Gastroesophageal sphincter (tissue), 4 donors: Measurements from ENCODE around the gene SNX18. TPM values are rescaled to one million over a fixed set of nuclear protein-coding genes. Genes with fewer than 3 reads are reported as not detected.

Experiments used
- ATAC-seq: fragments of 150-250 bp; one replicate; pipeline ENCODE4 v1.9.1; 2016; ENCODE audit warnings: mild to moderate bottlenecking, moderate library complexity
- H3K27ac ChIP-seq, 4 donors: fragments of 200-600 bp; sonication (generic) in 3 of 4; 1 replicate in 3 of 4; 2 replicates in 1 of 4; pipeline ENCODE4 v1.5.1; 2016 to 2019
- H3K27me3 ChIP-seq: fragments of 200-600 bp; sonication (generic); one replicate; pipeline ENCODE4 v1.5.1; 2019
- H3K36me3 ChIP-seq, 2 donors: fragments of 200-600 bp; sonication (generic); one replicate each; pipeline ENCODE4 v1.5.1; 2019; ENCODE audit warnings: control low read depth in 1 of 2
- H3K4me1 ChIP-seq, 3 donors: fragments of 200-600 bp; sonication (generic); 1 replicate in 2 of 3; 2 replicates in 1 of 3; pipeline ENCODE4 v1.5.1; 2016 to 2019; ENCODE audit warnings: control low read depth in 2 of 3
- H3K4me3 ChIP-seq, 2 donors: fragments of 200-600 bp; sonication (generic); one replicate each; pipeline ENCODE4 v1.5.1; 2019; ENCODE audit warnings: mild to moderate bottlenecking in 1 of 2, moderate library complexity in 1 of 2
- H3K9me3 ChIP-seq, 3 donors: fragments of 200-600 bp; sonication (generic); one replicate each; pipeline ENCODE4 v1.5.1; 2017 to 2019; ENCODE audit warnings: control low read depth in 2 of 3
- EP300 ChIP-seq: sonication (generic); formaldehyde crosslinking; IDR thresholded peaks from one replicate; pipeline ENCODE4 v1.6.1; 2017; ENCODE audit warnings: antibody characterized with exemption, mild to moderate bottlenecking
- POLR2A ChIP-seq, 2 donors: fragments of 450-650 bp; IDR thresholded peaks; one replicate each; pipeline ENCODE4 v1.6.1; 2017; ENCODE audit warnings: antibody characterized with exemption in 2 of 2, mild to moderate bottlenecking in 2 of 2, moderate library complexity in 1 of 2
- POLR2AphosphoS5 ChIP-seq: sonication (generic); formaldehyde crosslinking; IDR thresholded peaks from one replicate; pipeline ENCODE4 v1.6.1; 2017; ENCODE audit warnings: antibody characterized with exemption
- WGBS, 2 donors: methylation state at CpG; one replicate each; pipeline ENCODE4 v1.1.5; 2018; ENCODE audit warnings: low coverage in 1 of 2; 5-methylcytosine and 5-hydroxymethylcytosine counted together
- total RNA-seq, 4 donors: library from RNA; depleted of rRNA; stranded (reverse); fragments of >200 nt; gene quantifications; one replicate each; pipeline ENCODE4 v1.1.0, GENCODE V29; 2016
- TF ChIP-seq, protein P1 (sequence below), 4 experiments: fragments of 200-600 bp in 2 of 4; fragments of 450-650 bp in 2 of 4; sonication (generic) in 1 of 4; IDR thresholded peaks; one replicate each; pipeline ENCODE4 v1.5.1; 2017 to 2019; ENCODE audit warnings: antibody characterized with exemption in 4 of 4, mild to moderate bottlenecking in 2 of 4, moderate library complexity in 2 of 4

The SNX18 gene
- total RNA-seq, 4 donors from 2014 or later, result 34.9 to 65.7 (median 49.2) TPM

DNA sequence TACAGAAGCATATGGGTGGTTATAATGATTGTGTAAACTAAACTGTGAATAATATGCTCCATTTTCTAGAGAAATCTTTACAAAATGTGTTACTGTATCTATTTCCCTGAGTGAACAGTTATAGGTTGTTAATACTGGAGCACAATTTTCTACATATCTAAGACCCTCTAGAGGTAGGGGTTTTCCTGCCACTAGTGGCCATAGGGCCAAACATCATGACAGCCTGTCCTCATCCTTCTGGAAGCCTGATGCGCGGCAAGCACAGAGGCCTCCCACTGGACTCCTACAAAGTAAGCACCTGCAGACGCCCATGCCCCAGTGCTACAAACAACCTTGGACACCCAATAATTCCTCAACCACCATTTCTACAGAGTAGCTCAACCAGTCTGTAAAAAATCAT, 1.9 kb upstream of the SNX18 start:
- Histone ChIP-seq H3K9me3 (no peaks in the 10 kb centered on the region), H3K27me3 (no peaks in the 10 kb centered on the region), H3K36me3 (peaks cover 0 to 3% of the 10 kb centered on the region in 2 donors), H3K27ac (no peak overlapping the region), H3K4me3 (no peak overlapping the region), H3K4me1 (peaks cover 0 to 31% (median 7%) of the 10 kb centered on the region in 3 donors)
- ATAC-seq, result no peak
- TF ChIP-seq POLR2AphosphoS5 (no peak), POLR2A (IDR thresholded peaks at IDR 0.05) (no peak), EP300 (no peak)
- TF ChIP-seq, protein P1, sequence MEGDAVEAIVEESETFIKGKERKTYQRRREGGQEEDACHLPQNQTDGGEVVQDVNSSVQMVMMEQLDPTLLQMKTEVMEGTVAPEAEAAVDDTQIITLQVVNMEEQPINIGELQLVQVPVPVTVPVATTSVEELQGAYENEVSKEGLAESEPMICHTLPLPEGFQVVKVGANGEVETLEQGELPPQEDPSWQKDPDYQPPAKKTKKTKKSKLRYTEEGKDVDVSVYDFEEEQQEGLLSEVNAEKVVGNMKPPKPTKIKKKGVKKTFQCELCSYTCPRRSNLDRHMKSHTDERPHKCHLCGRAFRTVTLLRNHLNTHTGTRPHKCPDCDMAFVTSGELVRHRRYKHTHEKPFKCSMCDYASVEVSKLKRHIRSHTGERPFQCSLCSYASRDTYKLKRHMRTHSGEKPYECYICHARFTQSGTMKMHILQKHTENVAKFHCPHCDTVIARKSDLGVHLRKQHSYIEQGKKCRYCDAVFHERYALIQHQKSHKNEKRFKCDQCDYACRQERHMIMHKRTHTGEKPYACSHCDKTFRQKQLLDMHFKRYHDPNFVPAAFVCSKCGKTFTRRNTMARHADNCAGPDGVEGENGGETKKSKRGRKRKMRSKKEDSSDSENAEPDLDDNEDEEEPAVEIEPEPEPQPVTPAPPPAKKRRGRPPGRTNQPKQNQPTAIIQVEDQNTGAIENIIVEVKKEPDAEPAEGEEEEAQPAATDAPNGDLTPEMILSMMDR (IDR thresholded peaks at IDR 0.05), result no peak
- WGBS, 2 donors, result 86 to 94% methylated on average over 3 of the region's 3 CpGs

DNA sequence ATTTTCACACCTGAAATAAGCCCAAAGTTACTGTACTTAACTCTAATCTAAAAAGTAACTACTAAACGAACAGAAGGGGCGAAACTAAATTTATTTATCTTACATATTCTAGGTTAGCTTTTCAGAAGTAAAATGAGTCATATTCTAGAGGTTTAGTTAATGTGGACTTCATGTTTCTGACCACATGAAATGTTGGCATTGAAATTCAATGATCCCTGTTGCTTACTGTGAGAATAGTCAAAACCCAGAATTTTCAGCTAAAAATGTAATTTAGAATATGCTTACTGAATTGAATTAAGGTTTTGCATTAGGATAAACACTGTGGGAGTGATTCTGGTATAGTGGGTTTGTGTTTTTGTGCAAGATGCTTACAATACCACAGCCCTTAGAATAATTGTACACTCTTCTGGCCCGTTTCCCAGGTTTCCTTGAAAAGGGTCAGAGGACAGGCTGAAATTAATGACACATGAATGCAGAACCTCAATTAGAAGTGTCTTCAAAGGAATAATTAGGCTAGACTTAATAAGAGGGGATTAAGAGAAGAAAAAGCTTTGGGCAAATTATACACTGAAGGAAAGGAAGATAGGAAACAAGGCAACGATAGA, 1.4 kb upstream of the SNX18 start:
- H3K27me3 ChIP-seq, result no peaks in the 10 kb centered on the region
- H3K27ac ChIP-seq, result no peak overlapping the region
- no peaks in the 10 kb centered on the region for H3K9me3 ChIP-seq
- ATAC-seq, result no peak
- H3K36me3 ChIP-seq, result peaks cover 0 to 3% of the 10 kb centered on the region in 2 donors
- no peak overlapping the region for H3K4me3 ChIP-seq
- TF ChIP-seq POLR2A (IDR thresholded peaks at IDR 0.05), result no peak
- TF ChIP-seq POLR2AphosphoS5, result no peak
- no peak for TF ChIP-seq EP300
- TF ChIP-seq, protein P1 (IDR thresholded peaks at IDR 0.05), result no peak
- H3K4me1 ChIP-seq, result peaks cover 0 to 37% (median 10%) of the 10 kb centered on the region in 3 donors
- WGBS, 2 donors, result 39 to 44% methylated on average over 4 of the region's 4 CpGs

DNA sequence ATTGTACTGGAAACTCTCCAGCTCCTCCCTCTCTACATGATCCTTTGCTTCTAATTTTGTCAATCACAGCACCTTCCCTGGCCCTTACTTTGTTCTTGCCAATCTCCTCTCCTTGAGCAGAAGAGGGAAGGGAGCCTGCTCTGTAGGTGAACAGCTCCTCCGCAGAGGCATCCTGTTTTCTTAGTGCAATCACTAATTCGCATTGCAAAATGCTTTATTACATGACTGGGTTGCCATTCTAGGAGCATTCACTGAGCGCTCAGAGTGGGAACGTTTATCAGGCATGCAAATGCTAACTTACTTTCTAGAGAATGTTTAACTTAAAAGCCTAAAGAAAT, 416 bp upstream of the SNX18 start:
- peaks cover 0 to 3% of the 10 kb centered on the region in 2 donors for H3K36me3 ChIP-seq
- peaks cover 0 to 47% (median 15%) of the 10 kb centered on the region in 3 donors for H3K4me1 ChIP-seq
- H3K27ac ChIP-seq, result peak overlapping the region in 2 of 4 donors; percentile 97 to 98
- TF ChIP-seq POLR2AphosphoS5 (no peak), EP300 (no peak), POLR2A (IDR thresholded peaks at IDR 0.05) (no peak)
- TF ChIP-seq, protein P1 (IDR thresholded peaks at IDR 0.05), result no peak
- H3K27me3 ChIP-seq, result no peaks in the 10 kb centered on the region
- WGBS, 2 donors, result 5 to 7% methylated on average over 4 of the region's 4 CpGs
- peak overlapping the region in 1 of 2 donors; percentile 100 for H3K4me3 ChIP-seq
- no peaks in the 10 kb centered on the region for H3K9me3 ChIP-seq
- ATAC-seq, result peak; percentile 31

DNA sequence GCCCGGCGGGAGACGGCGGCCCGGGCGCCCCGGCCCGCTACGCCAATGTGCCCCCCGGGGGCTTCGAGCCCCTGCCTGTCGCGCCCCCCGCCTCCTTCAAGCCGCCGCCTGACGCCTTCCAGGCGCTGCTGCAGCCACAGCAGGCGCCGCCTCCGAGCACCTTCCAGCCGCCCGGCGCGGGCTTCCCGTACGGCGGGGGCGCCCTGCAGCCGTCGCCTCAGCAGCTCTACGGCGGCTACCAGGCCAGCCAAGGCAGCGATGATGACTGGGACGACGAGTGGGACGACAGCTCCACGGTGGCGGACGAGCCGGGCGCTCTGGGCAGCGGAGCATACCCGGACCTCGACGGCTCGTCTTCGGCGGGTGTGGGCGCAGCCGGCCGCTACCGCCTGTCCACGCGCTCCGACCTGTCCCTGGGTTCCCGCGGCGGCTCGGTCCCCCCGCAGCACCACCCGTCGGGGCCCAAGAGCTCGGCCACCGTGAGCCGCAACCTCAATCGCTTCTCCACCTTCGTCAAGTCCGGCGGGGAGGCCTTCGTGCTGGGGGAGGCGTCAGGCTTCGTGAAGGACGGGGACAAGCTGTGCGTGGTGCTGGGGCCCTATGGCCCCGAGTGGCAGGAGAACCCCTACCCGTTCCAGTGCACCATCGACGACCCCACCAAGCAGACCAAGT, 723 bp downstream of the SNX18 start:
- peak; percentile 57 for ATAC-seq
- no peaks in the 10 kb centered on the region for H3K9me3 ChIP-seq
- WGBS, 2 donors, result no CpG with 5 or more reads among the region's 79 CpGs
- H3K4me3 ChIP-seq, result peak overlapping the region; percentile 91 to 100
- no peaks in the 10 kb centered on the region for H3K27me3 ChIP-seq
- peaks cover 0 to 58% (median 15%) of the 10 kb centered on the region in 3 donors for H3K4me1 ChIP-seq
- peaks cover 0 to 3% of the 10 kb centered on the region in 2 donors for H3K36me3 ChIP-seq
- peak overlapping the region; percentile 76 to 98 (median 97) for H3K27ac ChIP-seq
- TF ChIP-seq, protein P1 (IDR thresholded peaks at IDR 0.05), result peak in 2 of 4 experiments; percentile 7 to 22
- TF ChIP-seq POLR2AphosphoS5 (no peak), POLR2A (IDR thresholded peaks at IDR 0.05) (no peak), EP300 (no peak)
